ENCODE results near the gene ITGB2.

The ITGB2 gene

DNA sequence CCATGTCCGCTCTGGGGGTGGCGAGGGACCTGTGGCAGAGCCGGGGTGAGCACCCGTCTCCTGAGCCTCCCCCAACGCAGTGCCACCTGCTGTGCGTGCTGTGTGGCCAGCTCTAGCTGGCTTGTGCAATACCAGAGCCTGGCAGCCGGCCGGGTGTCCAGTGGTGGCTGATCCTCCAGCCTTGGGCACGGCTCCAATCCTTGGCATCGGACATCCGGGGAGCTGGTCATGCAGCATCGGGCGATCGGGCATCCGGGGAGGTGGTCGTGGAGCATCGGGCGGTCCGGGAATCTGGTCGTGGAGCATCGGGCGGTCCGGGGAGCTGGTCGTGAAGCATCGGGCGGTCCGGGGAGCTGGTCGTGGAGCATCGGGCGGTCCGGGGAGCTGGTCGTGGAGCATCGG lies 27.2 kb upstream of the ITGB2 start:
- TF ChIP-seq NFIC (IDR thresholded peaks at IDR 0.05) = 0 out of 2 replicates have a peak, but pooled peaks have one; percentile 14
- TF ChIP-seq YY1 (IDR thresholded peaks at IDR 0.05; ENCODE audit: low read depth) = no peak
- no peak for TF ChIP-seq EGR1 (IDR thresholded peaks at IDR 0.05)
- no peak for TF ChIP-seq TAF1 (IDR thresholded peaks at IDR 0.05; ENCODE audit: low read depth)
- TF ChIP-seq MAX (IDR thresholded peaks at IDR 0.05) = no peak
- TF ChIP-seq RAD21 (IDR thresholded peaks at IDR 0.05; ENCODE audit: low read depth) = no peak
- peak; percentile 70 for TF ChIP-seq CEBPB (IDR thresholded peaks at IDR 0.05)

DNA sequence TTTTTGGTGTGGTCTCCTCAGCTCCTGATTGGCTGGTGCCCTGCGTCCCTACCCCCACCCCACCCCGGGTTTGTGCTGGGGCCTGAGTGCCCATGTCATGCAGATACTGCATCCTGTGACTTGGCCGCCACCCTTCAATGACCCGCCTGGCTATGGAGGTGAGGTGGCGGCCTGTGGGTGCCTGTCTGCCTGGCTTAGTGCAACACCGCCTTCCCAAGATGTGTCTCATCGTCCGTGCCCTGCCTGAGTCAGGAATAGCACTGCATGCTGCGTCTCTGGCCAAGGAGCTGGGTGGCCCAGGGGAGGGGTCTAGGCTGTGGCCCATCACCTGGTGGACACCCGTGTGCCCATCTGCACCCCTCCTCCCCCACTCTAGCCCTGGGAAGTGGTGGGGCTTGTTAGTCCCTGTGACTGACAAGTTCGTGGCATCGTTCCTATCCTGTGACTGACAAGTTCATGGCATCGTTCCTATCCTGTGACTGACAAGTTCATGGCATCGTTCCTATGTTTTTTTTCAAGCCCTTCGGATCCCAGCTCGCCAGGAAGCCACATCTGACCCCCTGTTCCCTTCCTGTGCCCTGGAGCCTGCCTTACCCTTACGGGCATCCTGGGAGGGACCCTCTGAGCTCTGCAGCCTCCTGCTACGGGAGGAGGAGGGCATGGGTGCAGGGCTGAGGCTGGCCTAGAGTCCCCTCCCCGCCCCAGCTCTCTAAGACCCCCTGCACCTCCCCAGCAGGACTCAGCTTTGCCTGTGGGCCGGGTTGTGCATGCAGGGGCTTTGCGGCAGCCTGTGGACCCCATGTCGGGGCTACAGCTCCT lies 26.6 kb upstream of the ITGB2 start:
- TF ChIP-seq YY1 (IDR thresholded peaks at IDR 0.05; ENCODE audit: low read depth) = no peak
- no peak for TF ChIP-seq RAD21 (IDR thresholded peaks at IDR 0.05; ENCODE audit: low read depth)
- TF ChIP-seq MAX (IDR thresholded peaks at IDR 0.05) = no peak
- no peak for TF ChIP-seq NFIC (IDR thresholded peaks at IDR 0.05)
- no peak for TF ChIP-seq TCF12 (IDR thresholded peaks at IDR 0.05; ENCODE audit: low read depth)
- TF ChIP-seq EGR1 (IDR thresholded peaks at IDR 0.05) = no peak
- no peak for TF ChIP-seq REST (IDR thresholded peaks at IDR 0.05; ENCODE audit: low read depth)
- TF ChIP-seq ZBTB7A (IDR thresholded peaks at IDR 0.05; ENCODE audit: low read depth) = no peak
- no peak for TF ChIP-seq TAF1 (IDR thresholded peaks at IDR 0.05; ENCODE audit: low read depth)
- TF ChIP-seq CEBPB (IDR thresholded peaks at IDR 0.05) = no peak
- TF ChIP-seq CREB1 (IDR thresholded peaks at IDR 0.05; ENCODE audit: low read depth) = no peak
- no peak for TF ChIP-seq EP300 (IDR thresholded peaks at IDR 0.05; ENCODE audit: borderline replicate concordance)
- TF ChIP-seq USF1 (IDR thresholded peaks at IDR 0.05) = no peak
- TF ChIP-seq FOXM1 (IDR thresholded peaks at IDR 0.05; ENCODE audit: borderline replicate concordance, low read depth) = no peak
- TF ChIP-seq TEAD4 (IDR thresholded peaks at IDR 0.05) = no peak

GRCh38 chr21:44946254-44947041 lies 25.7 kb upstream of the ITGB2 start:
- TF ChIP-seq ZBTB7A (IDR thresholded peaks at IDR 0.05; ENCODE audit: low read depth) = no peak
- TF ChIP-seq CEBPB (IDR thresholded peaks at IDR 0.05) = no peak

GRCh38 chr21:44944596-44944995 lies 23.9 kb upstream of the ITGB2 start:
- TF ChIP-seq EGR1 (IDR thresholded peaks at IDR 0.05) (no peak), TEAD4 (IDR thresholded peaks at IDR 0.05) (no peak), EP300 (IDR thresholded peaks at IDR 0.05; ENCODE audit: borderline replicate concordance) (no peak), YY1 (IDR thresholded peaks at IDR 0.05; ENCODE audit: low read depth) (no peak), CREB1 (IDR thresholded peaks at IDR 0.05; ENCODE audit: low read depth) (no peak)

- no peak for TF ChIP-seq YY1 (IDR thresholded peaks at IDR 0.05; ENCODE audit: low read depth)
- no peak for TF ChIP-seq EP300 (IDR thresholded peaks at IDR 0.05; ENCODE audit: borderline replicate concordance)
- TF ChIP-seq TAF1 (IDR thresholded peaks at IDR 0.05; ENCODE audit: low read depth) = no peak
- no peak for TF ChIP-seq CEBPB (IDR thresholded peaks at IDR 0.05)
- TF ChIP-seq ZBTB7A (IDR thresholded peaks at IDR 0.05; ENCODE audit: low read depth) = no peak
- no peak for TF ChIP-seq TCF12 (IDR thresholded peaks at IDR 0.05; ENCODE audit: low read depth)
- TF ChIP-seq RAD21 (IDR thresholded peaks at IDR 0.05; ENCODE audit: low read depth) = no peak
- TF ChIP-seq CREB1 (IDR thresholded peaks at IDR 0.05; ENCODE audit: low read depth) = no peak
- no peak for TF ChIP-seq REST (IDR thresholded peaks at IDR 0.05; ENCODE audit: low read depth)
- no peak for TF ChIP-seq FOXM1 (IDR thresholded peaks at IDR 0.05; ENCODE audit: borderline replicate concordance, low read depth)
These were observed 23.2 kb upstream of the ITGB2 start for GRCh38 chr21:44943686-44944550.

Data from Ishikawa (cell line).